ENCODE results near the gene KREMEN1. TPM values are rescaled to one million over a fixed set of nuclear protein-coding genes. Genes with fewer than 3 reads are reported as not detected.
A peak's percentile ranks its signal among the peaks of the same experiment; 100 is the strongest.

Gene KREMEN1
- total RNA-seq, 1 donor from 2014 or later = 4.9 TPM

- no peak for ATAC-seq
- DNase-seq (ENCODE audit: low spot score) = peak; percentile 23
These were observed 73.9 kb downstream of the KREMEN1 start for GRCh38 chr22:29146771-29147170.

DNA sequence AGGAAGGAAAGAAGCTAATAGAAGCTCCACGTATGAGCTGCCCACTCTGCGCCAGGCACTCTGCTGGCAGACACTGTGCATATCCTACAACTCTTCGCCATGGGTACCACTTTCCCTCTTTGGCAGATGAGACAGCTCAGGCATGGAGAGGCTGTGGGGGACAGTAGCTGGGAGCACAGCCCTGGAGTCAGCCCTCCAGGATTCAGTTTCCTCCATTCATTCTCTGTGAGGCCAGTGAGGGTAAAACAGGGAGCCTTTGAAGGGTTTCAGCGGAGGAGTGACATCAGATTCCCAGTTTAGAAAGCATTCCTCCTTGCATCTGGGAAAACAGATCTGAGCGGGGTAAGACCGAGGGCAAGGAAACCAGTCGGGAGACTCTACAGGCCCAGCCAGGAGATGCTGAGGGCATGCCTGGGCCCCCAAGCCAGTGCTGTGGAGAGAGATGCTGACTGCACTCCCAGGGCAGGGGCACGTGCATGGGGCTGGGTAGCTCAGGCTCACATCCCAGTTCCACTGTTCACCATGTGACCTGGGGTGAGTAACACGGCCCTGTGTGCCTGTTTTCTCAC, 74.6 kb downstream of the KREMEN1 start:
- ATAC-seq = no peak
- no peak for DNase-seq (ENCODE audit: low spot score)

- DNase-seq (ENCODE audit: low spot score) = no peak
These were observed 75.2 kb downstream of the KREMEN1 start for GRCh38 chr22:29148036-29148435.

DNA sequence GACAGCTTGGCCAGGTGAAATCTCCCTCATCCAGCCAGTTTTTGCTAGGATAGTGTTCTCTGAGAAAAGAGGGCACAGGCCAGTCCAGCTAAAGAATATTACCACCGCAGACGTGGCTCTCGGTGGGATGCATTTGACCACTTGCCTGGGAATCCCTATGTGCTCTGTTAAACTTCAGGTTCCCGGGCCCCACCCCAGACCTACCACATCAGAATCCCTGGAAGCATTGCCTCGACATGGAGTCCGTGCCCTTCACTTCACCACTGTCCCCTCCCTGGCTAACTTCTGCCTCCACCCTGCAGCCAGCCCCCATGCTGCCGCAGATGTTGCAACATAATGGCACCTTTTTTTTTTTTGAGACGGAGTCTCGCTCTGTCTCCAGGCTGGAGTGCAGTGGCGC, 76.0 kb downstream of the KREMEN1 start:
- DNase-seq (ENCODE audit: low spot score) (no peak), ATAC-seq (no peak)

More at GRCh38 chr22:29148036-29148435, 75.2 kb downstream of the KREMEN1 start:
- no peak for ATAC-seq

- DNase-seq (ENCODE audit: low spot score) = no peak
- ATAC-seq = peak; percentile 27
These were observed 77.2 kb downstream of the KREMEN1 start for GRCh38 chr22:29149841-29150555.

GRCh38 chr22:29150701-29151100, 77.9 kb downstream of the KREMEN1 start:
- DNase-seq (ENCODE audit: low spot score) (peak; percentile 27), ATAC-seq (no peak)

DNA sequence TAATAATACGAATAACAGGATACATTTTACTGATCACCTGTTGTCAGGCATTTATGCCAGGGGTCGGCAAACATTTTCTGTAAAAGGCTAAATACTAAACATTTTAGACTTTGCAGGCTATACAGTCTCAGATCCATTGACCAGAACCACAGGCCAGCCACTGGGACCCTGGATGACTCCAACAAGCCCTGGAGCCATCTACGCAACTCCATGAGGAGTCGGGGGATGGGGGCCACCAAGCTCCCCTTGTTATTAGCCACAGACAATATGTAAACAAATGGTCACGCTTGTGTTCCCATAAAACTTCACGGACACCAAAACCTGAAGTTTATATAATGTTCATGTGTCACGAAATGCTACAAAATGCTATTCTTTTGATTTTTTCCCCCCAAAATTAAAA, 78.5 kb downstream of the KREMEN1 start:
- ATAC-seq (no peak), DNase-seq (ENCODE audit: low spot score) (peak; percentile 28)

- no peak for DNase-seq (ENCODE audit: low spot score)
- peak; percentile 24 for ATAC-seq
These were observed 79.5 kb downstream of the KREMEN1 start for GRCh38 chr22:29152045-29152953.

- DNase-seq (ENCODE audit: low spot score) = no peak
- ATAC-seq = no peak
These were observed 80.3 kb downstream of the KREMEN1 start for GRCh38 chr22:29152954-29153719.

DNA sequence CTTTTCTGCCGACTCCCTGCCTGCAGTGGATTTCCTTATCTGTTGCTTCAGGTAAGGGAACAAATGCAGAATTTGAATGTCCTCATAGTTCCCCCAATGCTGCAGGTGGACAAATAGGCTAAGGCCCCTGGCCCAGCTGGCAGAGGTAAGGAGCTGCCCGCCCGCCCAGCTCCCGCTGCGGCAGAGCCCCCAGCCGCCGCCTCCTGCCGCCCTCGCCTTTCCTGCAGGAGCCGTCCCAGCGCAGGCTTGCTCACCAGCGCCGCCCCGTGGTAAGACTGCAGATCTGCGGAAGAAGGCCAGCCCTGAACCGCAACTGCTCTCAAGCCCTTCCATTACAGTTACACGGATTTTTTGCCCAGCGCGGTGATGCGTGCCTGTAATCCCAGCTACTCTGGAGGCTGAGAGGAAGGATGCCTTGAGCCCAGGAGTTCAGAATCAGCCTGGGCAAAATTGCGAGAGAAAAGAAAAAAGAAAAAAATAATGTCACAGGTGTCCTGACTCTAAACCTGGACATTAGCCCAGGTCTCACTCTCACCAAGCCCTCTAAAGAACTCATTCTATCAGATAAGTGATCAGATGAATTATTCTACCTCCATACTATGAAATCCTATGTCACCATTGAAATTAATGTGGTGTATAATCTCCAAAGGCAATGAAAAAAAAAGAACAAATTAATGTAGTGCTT, 81.7 kb downstream of the KREMEN1 start:
- DNase-seq (ENCODE audit: low spot score) (peak; percentile 77), ATAC-seq (peak; percentile 97)

GRCh38 chr22:29155966-29156365, 83.1 kb downstream of the KREMEN1 start:
- no peak for ATAC-seq
- DNase-seq (ENCODE audit: low spot score) = peak; percentile 35

DNA sequence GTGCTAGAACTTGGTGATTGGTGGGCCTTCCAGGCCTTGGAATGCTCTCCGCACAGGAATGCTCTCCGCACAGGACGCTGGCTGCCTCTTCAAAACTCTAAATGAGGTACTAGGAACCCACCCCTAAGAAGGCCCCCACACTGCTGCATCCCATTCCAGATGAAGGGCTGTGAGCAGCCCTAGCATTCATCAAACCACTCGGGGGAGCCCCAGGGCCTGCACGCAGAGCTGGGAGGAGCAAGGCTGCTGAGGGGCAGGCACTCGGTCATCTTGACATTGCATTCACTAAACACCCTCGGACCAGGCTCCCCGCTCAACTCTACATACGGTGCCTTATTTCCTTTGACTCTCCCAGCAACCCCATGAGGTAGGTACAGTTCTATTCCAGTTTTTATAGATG, 83.7 kb downstream of the KREMEN1 start:
- DNase-seq (ENCODE audit: low spot score) (peak; percentile 19), ATAC-seq (no peak)

DNA sequence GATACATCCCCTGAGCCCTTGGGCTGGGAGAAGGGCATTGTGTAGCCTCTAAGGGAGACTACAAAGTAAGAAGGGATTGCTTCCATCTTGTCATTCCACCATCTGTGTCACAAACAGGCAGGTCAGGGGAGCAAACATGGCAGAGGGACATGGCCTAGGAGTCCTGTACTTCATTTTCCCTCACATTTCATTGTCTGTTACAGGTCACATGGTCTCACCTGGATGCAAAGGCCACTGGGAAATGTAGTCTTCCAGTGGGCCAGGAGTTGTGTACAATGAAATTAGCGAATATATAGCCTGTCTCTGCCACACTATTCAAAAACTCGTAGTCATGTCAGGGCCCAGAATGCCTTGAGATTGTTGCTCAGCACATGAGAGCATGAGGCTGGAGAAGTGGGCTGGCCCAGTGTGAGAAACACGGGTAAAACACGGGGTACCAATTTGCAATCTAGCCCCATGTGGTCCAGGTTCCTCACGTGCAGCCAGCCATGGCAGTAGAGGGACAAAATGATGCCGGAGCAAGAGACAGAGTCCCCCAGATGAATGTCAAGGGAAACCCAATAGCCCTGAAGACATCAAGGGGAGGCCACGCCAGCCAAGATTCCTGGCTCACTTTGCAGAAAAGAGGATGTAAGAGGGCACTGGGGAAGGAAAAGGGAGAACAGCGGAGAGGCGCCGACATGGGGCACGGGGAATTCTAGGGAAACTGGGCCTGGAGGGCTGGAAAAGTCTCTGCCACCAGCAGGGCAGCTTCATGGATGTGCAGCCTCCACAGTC, 85.1 kb downstream of the KREMEN1 start:
- ATAC-seq (no peak), DNase-seq (ENCODE audit: low spot score) (no peak)

GRCh38 chr22:29158546-29158945, 85.7 kb downstream of the KREMEN1 start:
- DNase-seq (ENCODE audit: low spot score) = no peak
- ATAC-seq = no peak

- DNase-seq (ENCODE audit: low spot score) (no peak), ATAC-seq (no peak)
These were observed 91.0 kb downstream of the KREMEN1 start for GRCh38 chr22:29163808-29164207.

GRCh38 chr22:29165321-29166060, 92.7 kb downstream of the KREMEN1 start:
- DNase-seq (ENCODE audit: low spot score) = no peak
- no peak for ATAC-seq

- ATAC-seq (no peak), DNase-seq (ENCODE audit: low spot score) (no peak)
These were observed 93.3 kb downstream of the KREMEN1 start for GRCh38 chr22:29166180-29166579.

DNA sequence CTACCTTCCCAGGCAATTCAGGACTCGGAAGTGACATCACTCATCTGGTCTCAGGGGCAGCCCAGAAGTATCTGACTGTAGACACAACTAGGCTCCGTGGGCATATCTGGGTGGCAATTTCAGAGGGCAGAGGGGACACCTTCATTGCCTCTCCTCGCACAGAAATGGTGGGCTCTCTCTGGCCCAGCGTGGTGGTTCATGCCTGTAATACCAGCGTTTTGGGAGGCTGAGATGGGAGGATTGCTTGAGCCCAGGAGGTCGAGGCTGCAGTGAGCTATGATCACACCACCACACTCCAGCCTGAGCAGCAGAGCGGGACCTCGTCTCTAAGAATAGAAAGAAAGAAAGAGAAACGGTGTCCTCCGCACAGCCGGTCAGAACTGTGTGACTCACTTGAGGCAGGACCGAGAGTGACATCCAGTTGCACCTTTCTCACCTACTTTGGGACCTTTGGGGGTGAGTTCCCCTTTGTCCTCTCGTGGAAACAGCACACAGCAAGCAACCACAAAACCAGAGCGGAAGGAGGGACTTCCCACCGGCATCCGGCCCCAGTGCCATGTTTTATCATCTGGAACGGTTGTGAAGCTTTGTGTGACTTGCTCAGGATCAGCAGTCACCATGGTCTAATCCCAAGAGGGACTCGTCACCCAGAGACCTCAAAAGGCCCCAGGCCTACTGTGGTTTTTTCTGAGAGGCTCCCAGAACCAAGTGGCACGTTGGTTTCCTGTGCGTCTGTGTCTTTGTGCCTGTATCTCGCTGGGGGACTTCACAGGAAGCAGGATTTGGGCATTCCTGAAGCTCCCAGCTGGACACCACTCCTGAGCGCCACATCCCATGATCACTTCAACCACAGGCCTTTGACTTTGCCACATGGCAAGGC, 94.4 kb downstream of the KREMEN1 start:
- DNase-seq (ENCODE audit: low spot score) (no peak), ATAC-seq (no peak)
